ENCODE measurements around the gene HSPBP1.

Gene HSPBP1

GRCh38 chr19:55259540-55260210 is 20.2 kb downstream of the HSPBP1 start:
- H3K9me3 ChIP-seq (ENCODE audit: severe bottlenecking), result no peaks in the 10 kb centered on the region
- H3K4me1 ChIP-seq (ENCODE audit: insufficient read depth, poor library complexity, severe bottlenecking), result peaks cover 16% of the 10 kb centered on the region
- no peak for TF ChIP-seq CTCF (IDR thresholded peaks at IDR 0.05; ENCODE audit: poor library complexity, severe bottlenecking)
- H3K4me3 ChIP-seq (ENCODE audit: severe bottlenecking), result peak overlapping the region; percentile 66
- no peaks in the 10 kb centered on the region for H3K27me3 ChIP-seq (ENCODE audit: insufficient read depth, poor library complexity, severe bottlenecking)
- peaks cover 6% of the 10 kb centered on the region for H3K36me3 ChIP-seq (ENCODE audit: low read depth)
- H3K27ac ChIP-seq (ENCODE audit: poor library complexity, severe bottlenecking), result peak overlapping the region; percentile 88
- ATAC-seq (ENCODE audit: low read depth) (no peak), DNase-seq (ENCODE audit: low spot score) (no peak)

- DNase-seq (ENCODE audit: low spot score), result peak; percentile 94
- H3K4me3 ChIP-seq (ENCODE audit: severe bottlenecking), result peak within 1 kb of the TSS; percentile 66
- H3K36me3 ChIP-seq (ENCODE audit: low read depth), result peaks cover 6% of the 10 kb centered on the region
- no peaks in the 10 kb centered on the region for H3K9me3 ChIP-seq (ENCODE audit: severe bottlenecking)
- TF ChIP-seq CTCF (IDR thresholded peaks at IDR 0.05; ENCODE audit: poor library complexity, severe bottlenecking), result no peak
- ATAC-seq (ENCODE audit: low read depth), result peak; percentile 87
- peaks cover 16% of the 10 kb centered on the region for H3K4me1 ChIP-seq (ENCODE audit: insufficient read depth, poor library complexity, severe bottlenecking)
- H3K27ac ChIP-seq (ENCODE audit: poor library complexity, severe bottlenecking), result peak within 1 kb of the TSS; percentile 88
- no peaks in the 10 kb centered on the region for H3K27me3 ChIP-seq (ENCODE audit: insufficient read depth, poor library complexity, severe bottlenecking)
These were observed 20.9 kb downstream of the HSPBP1 start, which contains the start of gene PPP6R1 for GRCh38 chr19:55258828-55259539. PPP6R1 (minus strand) TSS chr19:55259017; CDS start chr19:55247103, 11,914 bp downstream.

GRCh38 chr19:55258476-55258827 is 21.5 kb downstream of the HSPBP1 start:
- H3K4me3 ChIP-seq (ENCODE audit: severe bottlenecking), result peak overlapping the region; percentile 66
- DNase-seq (ENCODE audit: low spot score), result no peak
- H3K27me3 ChIP-seq (ENCODE audit: insufficient read depth, poor library complexity, severe bottlenecking), result no peaks in the 10 kb centered on the region
- H3K36me3 ChIP-seq (ENCODE audit: low read depth), result peaks cover 9% of the 10 kb centered on the region
- no peaks in the 10 kb centered on the region for H3K9me3 ChIP-seq (ENCODE audit: severe bottlenecking)
- no peak for TF ChIP-seq CTCF (IDR thresholded peaks at IDR 0.05; ENCODE audit: poor library complexity, severe bottlenecking)
- peak overlapping the region; percentile 88 for H3K27ac ChIP-seq (ENCODE audit: poor library complexity, severe bottlenecking)
- ATAC-seq (ENCODE audit: low read depth), result no peak
- peaks cover 16% of the 10 kb centered on the region for H3K4me1 ChIP-seq (ENCODE audit: insufficient read depth, poor library complexity, severe bottlenecking)

- peaks cover 16% of the 10 kb centered on the region for H3K4me1 ChIP-seq (ENCODE audit: insufficient read depth, poor library complexity, severe bottlenecking)
- TF ChIP-seq CTCF (IDR thresholded peaks at IDR 0.05; ENCODE audit: poor library complexity, severe bottlenecking), result no peak
- peak overlapping the region; percentile 88 for H3K27ac ChIP-seq (ENCODE audit: poor library complexity, severe bottlenecking)
- H3K36me3 ChIP-seq (ENCODE audit: low read depth), result peaks cover 12% of the 10 kb centered on the region
- H3K4me3 ChIP-seq (ENCODE audit: severe bottlenecking), result peak overlapping the region; percentile 66
- H3K9me3 ChIP-seq (ENCODE audit: severe bottlenecking), result no peaks in the 10 kb centered on the region
- no peaks in the 10 kb centered on the region for H3K27me3 ChIP-seq (ENCODE audit: insufficient read depth, poor library complexity, severe bottlenecking)
- no peak for DNase-seq (ENCODE audit: low spot score)
- no peak for ATAC-seq (ENCODE audit: low read depth)
These were observed 22.2 kb downstream of the HSPBP1 start for GRCh38 chr19:55257461-55258420.
